HCT116 (cell line): ENCODE results near the gene DMBT1. TPM values are rescaled to one million over a fixed set of nuclear protein-coding genes. Genes with fewer than 3 reads are reported as not detected.

Experiments
- ATAC-seq: fragments of 200-7000 bp; cut with Tn5 transposase; 2 replicates; pipeline ENCODE4 v1.9.1; 2020; ENCODE audit warnings: mild to moderate bottlenecking, moderate library complexity
- BruUV-seq: library from RNA; stranded (reverse); fragments of 400-500 nt; replicated peaks from 2 replicates; lab custom pipeline; 2021; lab: Mats Ljungman, UMichigan
- CTCF ChIA-PET: fragments of 300-600 bp; sonication (Branson Sonifier 250); formaldehyde crosslinking; loops from one replicate; lab custom pipeline; 2021; ENCODE audit warnings: antibody characterized with exemption; lab: Charles Lee
- POLR2A ChIA-PET: fragments of 300-600, 350-600 bp; sonication (Branson Sonifier 250); formaldehyde crosslinking; loops from one replicate; lab custom pipeline; 2021; ENCODE audit warnings: antibody characterized with exemption; lab: Charles Lee
- RAD21 ChIA-PET, 2 experiments: fragments of 300-600 bp; sonication (Branson Sonifier 250); formaldehyde crosslinking; loops; one replicate each; lab custom pipeline; 2023; ENCODE audit warnings: low total read pairs in 2 of 2; ENCODE audit not compliant: uncharacterized antibody in 2 of 2, unreplicated experiment in 2 of 2, low non-redundant PET in 1 of 2; lab: Charles Lee
- DNase-seq: peaks from one replicate; pipeline ENCODE4 v3.0.0-alpha.2; 2010; ENCODE audit warnings: low read depth, low spot score
- H2AFZ ChIP-seq: fragments of 200-600 bp; shearing (Covaris generic), sonication (generic); 2 replicates; pipeline ENCODE4 v1.6.1; 2017; ENCODE audit warnings: low read depth, mixed run types, mixed read lengths, antibody characterized with exemption, low read length; ENCODE audit not compliant: poor library complexity, severe bottlenecking
- H3K27ac ChIP-seq: 2 replicates; pipeline ENCODE4 v1.5.1; 2012; ENCODE audit warnings: low read depth, low read length
- H3K27me3 ChIP-seq: fragments of 200-600 bp; sonication (generic); 2 replicates; pipeline ENCODE4 v1.6.1; 2016; ENCODE audit warnings: mixed run types, low read length, mixed read lengths; ENCODE audit not compliant: insufficient read depth
- H3K36me3 ChIP-seq, 2 experiments: fragments of 200-500 bp in 1 of 2; fragments of 200-600 bp in 1 of 2; sonication (Bioruptor generic) in 1 of 2; sonication (generic) in 1 of 2; 2 replicates each; pipeline versions ENCODE4 v1.5.1 to v1.6.1; 2014 to 2016; ENCODE audit warnings: low read length in 2 of 2, inconsistent platforms in 1 of 2, mixed read lengths in 1 of 2, mixed run types in 1 of 2; ENCODE audit not compliant: insufficient read depth in 2 of 2, control insufficient read depth in 1 of 2
- H3K4me1 ChIP-seq, 2 experiments: fragments of 200-600 bp in 1 of 2; sonication (generic) in 1 of 2; 2 replicates each; pipeline versions ENCODE4 v1.5.1 to v1.6.1; 2012 to 2017; ENCODE audit warnings: low read length in 2 of 2, inconsistent platforms in 1 of 2, mild to moderate bottlenecking in 1 of 2, mixed read lengths in 1 of 2, mixed run types in 1 of 2, moderate library complexity in 1 of 2; ENCODE audit not compliant: insufficient read depth in 2 of 2, control insufficient read depth in 1 of 2
- H3K4me2 ChIP-seq: fragments of 200-600 bp; sonication (generic); 2 replicates; pipeline ENCODE4 v1.6.1; 2017; ENCODE audit warnings: mixed run types, low read length, mixed read lengths
- H3K4me3 ChIP-seq, 2 experiments: fragments of 200-600 bp in 1 of 2; sonication (generic) in 1 of 2; replicated peaks in 1 of 2; 2 replicates each; pipeline ENCODE4 v1.5.1; 2011 to 2016; ENCODE audit warnings: low read length in 2 of 2, control low read depth in 1 of 2, low read depth in 1 of 2, mild to moderate bottlenecking in 1 of 2, mixed read lengths in 1 of 2, mixed run types in 1 of 2
- H3K79me2 ChIP-seq: fragments of 200-600 bp; sonication (generic); 2 replicates; pipeline ENCODE4 v1.6.1; 2017; ENCODE audit warnings: mild to moderate bottlenecking, mixed run types, low read length, moderate library complexity, mixed read lengths; ENCODE audit not compliant: insufficient read depth
- H3K9ac ChIP-seq: fragments of 200-600 bp; sonication (generic); 2 replicates; pipeline ENCODE4 v1.6.1; 2016; ENCODE audit warnings: low read length, mixed read lengths
- H3K9me2 ChIP-seq: fragments of 200-600 bp; sonication (generic), shearing (Covaris generic); 2 replicates; pipeline ENCODE4 v1.6.1; 2017; ENCODE audit warnings: mixed run types, mild to moderate bottlenecking, moderate library complexity; ENCODE audit not compliant: insufficient read depth
- H3K9me3 ChIP-seq, 2 experiments: fragments of 200-500 bp in 1 of 2; fragments of 200-600 bp in 1 of 2; sonication (Bioruptor generic) in 1 of 2; sonication (generic) in 1 of 2; 2 replicates each; pipeline ENCODE4 v1.6.1; 2014 to 2017; ENCODE audit warnings: low read length in 2 of 2, mixed read lengths in 2 of 2, inconsistent platforms in 1 of 2, low read depth in 1 of 2, mild to moderate bottlenecking in 1 of 2, mixed run types in 1 of 2, moderate library complexity in 1 of 2; ENCODE audit not compliant: control insufficient read depth in 1 of 2, insufficient read depth in 1 of 2
- H4K20me1 ChIP-seq: fragments of 200-600 bp; sonication (generic), shearing (Covaris generic); 2 replicates; pipeline ENCODE4 v1.6.1; 2017; ENCODE audit warnings: mixed run types, mild to moderate bottlenecking, moderate library complexity; ENCODE audit not compliant: insufficient read depth
- CTCF ChIP-seq, 3 experiments: fragments of 200-600 bp in 1 of 3; sonication (generic) in 1 of 3; IDR thresholded peaks in 2 of 3; conservative IDR thresholded peaks in 1 of 3; 2 replicates each; pipeline ENCODE4 v1.5.1; 2012 to 2017; ENCODE audit warnings: low read depth in 2 of 3, low read length in 2 of 3, antibody characterized with exemption in 1 of 3, borderline replicate concordance in 1 of 3, control low read depth in 1 of 3, mild to moderate bottlenecking in 1 of 3, mixed read lengths in 1 of 3, mixed run types in 1 of 3, moderate library complexity in 1 of 3; ENCODE audit not compliant: insufficient read depth in 1 of 3
- EGR1 ChIP-seq: IDR thresholded peaks from 2 replicates; pipeline ENCODE4 v1.6.1; 2012; ENCODE audit warnings: low read depth
- EZH2 ChIP-seq: fragments of 200-600 bp; sonication (generic); IDR thresholded peaks from 2 replicates; pipeline ENCODE4 v1.6.1; 2017; ENCODE audit warnings: antibody characterized with exemption, mixed run types
- EZH2phosphoT487 ChIP-seq: fragments of 200-600 bp; IDR thresholded peaks from 2 replicates; pipeline ENCODE4 v1.6.1; 2018; ENCODE audit warnings: antibody characterized with exemption, borderline replicate concordance
- FOSL1 ChIP-seq: IDR thresholded peaks from 2 replicates; pipeline ENCODE4 v1.6.1; 2012; ENCODE audit warnings: low read depth
- JUND ChIP-seq: IDR thresholded peaks from 2 replicates; pipeline ENCODE4 v1.6.1; 2012
- REST ChIP-seq: IDR thresholded peaks from 2 replicates; pipeline ENCODE4 v1.6.1; 2012; ENCODE audit warnings: low read depth
- SIN3A ChIP-seq: IDR thresholded peaks from 2 replicates; pipeline ENCODE4 v1.6.1; 2012; ENCODE audit warnings: low read depth
- SRF ChIP-seq: IDR thresholded peaks from 2 replicates; pipeline ENCODE4 v1.6.1; 2012; ENCODE audit warnings: low read depth
- ZBTB33 ChIP-seq: IDR thresholded peaks from 2 replicates; pipeline ENCODE4 v1.6.1; 2011; ENCODE audit warnings: mild to moderate bottlenecking, low read length, moderate library complexity; ENCODE audit not compliant: insufficient replicate concordance; ENCODE audit errors: extremely low read depth
- ZFX ChIP-seq: fragments of 450-650 bp; IDR thresholded peaks from 2 replicates; pipeline ENCODE4 v1.6.1; 2017
- ZNF274 ChIP-seq: fragments of 200-500 bp; sonication (Bioruptor generic); IDR thresholded peaks from 2 replicates; pipeline ENCODE4 v1.6.1; 2014; ENCODE audit warnings: mild to moderate bottlenecking, low read depth, low read length, inconsistent platforms
- intact Hi-C: fragments of 100-400 bp; cut with micrococcal nuclease; formaldehyde crosslinking; loops from 2 replicates; pipeline ENCODE4 v1.10.0; 2022
- total RNA-seq: library from RNA; stranded (reverse); gene quantifications from one replicate; pipeline ENCODE4 v1.2.1, GENCODE V29; 2021; ENCODE audit not compliant: unreplicated experiment

The DMBT1 gene
- total RNA-seq, 1 experiment from 2014 or later: 0.17 TPM

GRCh38 chr10:122521011-122521410 is 39.5 kb upstream of the DMBT1 start:
- no TSS peak for BruUV-seq
- CTCF ChIA-PET: interaction anchor here (1.6 kb wide), 1 partner anchor 44 kb away, joined by 5 read pairs; no protein-coding TSS in a partner anchor
- H3K9ac ChIP-seq: no peak overlapping the region

More at GRCh38 chr10:122521011-122521410, 39.5 kb upstream of the DMBT1 start:
- no peak overlapping the region for H3K4me2 ChIP-seq
- no peak overlapping the region for H3K4me3 ChIP-seq
- H3K9me2 ChIP-seq: no peaks in the 10 kb centered on the region
- H3K4me1 ChIP-seq: no peaks in the 10 kb centered on the region
- no peak overlapping the region for H2AFZ ChIP-seq
- no peaks in the 10 kb centered on the region for H4K20me1 ChIP-seq
- no peaks in the 10 kb centered on the region for H3K36me3 ChIP-seq
- intact Hi-C loops: no loop called here
- ATAC-seq: no peak
- ChIA-PET POLR2A (no interaction called here), RAD21 (no interaction called here)
- TF ChIP-seq EZH2phosphoT487 (no peak), ZFX (no peak), JUND (no peak), EGR1 (no peak), ZNF274 (no peak), FOSL1 (no peak), ZBTB33 (no peak), SRF (no peak), REST (no peak), CTCF (IDR thresholded peaks at IDR 0.05 in 2 of 3, conservative IDR thresholded peaks at IDR 0.05 in 1 of 3; ENCODE audit: borderline replicate concordance in 1 of 3, insufficient read depth in 1 of 3, low read depth in 2 of 3, low read length in 2 of 3) (no peak), SIN3A (no peak), EZH2 (no peak)
- no peaks in the 10 kb centered on the region for H3K79me2 ChIP-seq
- no peak overlapping the region for H3K27ac ChIP-seq
- H3K27me3 ChIP-seq: peaks cover 11% of the 10 kb centered on the region; the same call in 1 of the 2 replicates
- DNase-seq: no peak
- H3K9me3 ChIP-seq: no peaks in the 10 kb centered on the region
